HL-60 (cell line): Measurements from ENCODE around the gene INPP4B.

Experiments used
- CTCF ChIP-seq: IDR thresholded peaks from one replicate; pipeline ENCODE4 v1.5.1; 2011; ENCODE audit warnings: low read length, control low read depth, inconsistent platforms; ENCODE audit not compliant: insufficient read depth
- GABPA ChIP-seq: IDR thresholded peaks from 2 replicates; pipeline ENCODE4 v1.6.1; 2012; ENCODE audit warnings: low read depth
- POLR2AphosphoS5 ChIP-seq: IDR thresholded peaks from 2 replicates; pipeline ENCODE4 v1.6.1; 2012; ENCODE audit warnings: low read depth
- SPI1 ChIP-seq: IDR thresholded peaks from 2 replicates; pipeline ENCODE4 v1.6.1; 2012; ENCODE audit warnings: low read depth, mild to moderate bottlenecking, borderline replicate concordance

- TF ChIP-seq CTCF (no peak), SPI1 (no peak), GABPA (no peak), POLR2AphosphoS5 (no peak)
Measured at GRCh38 chr4:142547974-142548373, 298.1 kb downstream of the INPP4B start.
